OCI-LY3 (cell line): ENCODE measurements around the gene PLPPR1.

Experiments used
- H2AFZ ChIP-seq: fragments of 200-600, 300-600 bp; shearing (Covaris generic); 2 replicates; pipeline ENCODE4 v1.6.0; 2014; ENCODE audit warnings: antibody characterized with exemption, low read depth, low read length
- H3K27ac ChIP-seq: fragments of 200-600, 300-600 bp; sonication (generic); 2 replicates; pipeline ENCODE4 v1.5.1; 2014; ENCODE audit warnings: mild to moderate bottlenecking, low read length, moderate library complexity, mixed read lengths
- H3K27me3 ChIP-seq: fragments of 200-600, 300-600 bp; sonication (generic); 2 replicates; pipeline ENCODE4 v1.6.1; 2014; ENCODE audit warnings: low read depth, low read length, mixed read lengths
- H3K36me3 ChIP-seq: fragments of 200-600, 300-600 bp; sonication (generic); replicated peaks from 2 replicates; pipeline ENCODE3; 2014; ENCODE audit warnings: low read depth, low read length, mixed read lengths
- H3K4me1 ChIP-seq: fragments of 300-600, 200-600 bp; sonication (generic); 2 replicates; pipeline ENCODE4 v1.6.1; 2014; ENCODE audit warnings: low read length, mixed read lengths
- H3K4me2 ChIP-seq: fragments of 200-600, 300-600 bp; sonication (generic); 2 replicates; pipeline ENCODE4 v1.6.1; 2014; ENCODE audit warnings: low read length, mixed read lengths
- H3K4me3 ChIP-seq: fragments of 300-600, 200-600 bp; sonication (generic); 2 replicates; pipeline ENCODE4 v1.5.1; 2014; ENCODE audit warnings: antibody characterized with exemption, mild to moderate bottlenecking, low read length, moderate library complexity
- H3K79me2 ChIP-seq: fragments of 300-600, 200-600 bp; shearing (Covaris generic); 2 replicates; pipeline ENCODE4 v1.6.1; 2014; ENCODE audit warnings: mild to moderate bottlenecking, low read length, mixed read lengths
- H3K9ac ChIP-seq: fragments of 300-600, 200-600 bp; shearing (Covaris generic); 2 replicates; pipeline ENCODE4 v1.6.0; 2014; ENCODE audit warnings: mild to moderate bottlenecking, low read length, moderate library complexity
- H3K9me3 ChIP-seq: fragments of 200-600, 300-600 bp; shearing (Covaris generic); 2 replicates; pipeline ENCODE4 v1.6.1; 2014; ENCODE audit warnings: low read length, mixed read lengths; ENCODE audit not compliant: insufficient read depth
- H4K20me1 ChIP-seq: fragments of 200-600, 300-600 bp; sonication (generic); 2 replicates; pipeline ENCODE4 v1.6.1; 2016; ENCODE audit warnings: low read length, mixed read lengths; ENCODE audit not compliant: insufficient read depth
- CTCF ChIP-seq: fragments of 200-600, 300-600 bp; sonication (generic); IDR thresholded peaks from 2 replicates; pipeline ENCODE4 v1.5.1; 2014; ENCODE audit warnings: antibody characterized with exemption, low read length, low read depth
- EZH2phosphoT487 ChIP-seq: fragments of 200-600 bp; shearing (Covaris generic); IDR thresholded peaks from 2 replicates; pipeline ENCODE4 v1.6.1; 2018; ENCODE audit warnings: antibody characterized with exemption, mixed run types, low read depth

PLPPR1 gene

GRCh38 chr9:101220341-101220740 is 191.8 kb downstream of the PLPPR1 start:
- Histone ChIP-seq H2AFZ (no peak overlapping the region), H3K4me1 (no peaks in the 10 kb centered on the region), H3K27me3 (no peaks in the 10 kb centered on the region), H3K36me3 (no peaks in the 10 kb centered on the region), H4K20me1 (no peaks in the 10 kb centered on the region), H3K9ac (no peak overlapping the region), H3K9me3 (no peaks in the 10 kb centered on the region), H3K27ac (no peak overlapping the region), H3K4me2 (no peak overlapping the region), H3K4me3 (no peak overlapping the region), H3K79me2 (no peaks in the 10 kb centered on the region)
- no peak for TF ChIP-seq CTCF
- TF ChIP-seq EZH2phosphoT487 = no peak

GRCh38 chr9:101225271-101225670 is 196.7 kb downstream of the PLPPR1 start:
- no peak overlapping the region for H3K4me3 ChIP-seq
- H3K27me3 ChIP-seq = no peaks in the 10 kb centered on the region
- H2AFZ ChIP-seq = no peak overlapping the region
- no peaks in the 10 kb centered on the region for H4K20me1 ChIP-seq
- no peak overlapping the region for H3K4me2 ChIP-seq
- no peak overlapping the region for H3K27ac ChIP-seq
- no peaks in the 10 kb centered on the region for H3K79me2 ChIP-seq
- no peaks in the 10 kb centered on the region for H3K36me3 ChIP-seq
- no peaks in the 10 kb centered on the region for H3K4me1 ChIP-seq
- no peak for TF ChIP-seq EZH2phosphoT487
- TF ChIP-seq CTCF = no peak
- H3K9ac ChIP-seq = no peak overlapping the region
- H3K9me3 ChIP-seq = no peaks in the 10 kb centered on the region

GRCh38 chr9:101226161-101226560 is 197.6 kb downstream of the PLPPR1 start:
- H3K27me3 ChIP-seq = no peaks in the 10 kb centered on the region
- H3K4me1 ChIP-seq = no peaks in the 10 kb centered on the region
- TF ChIP-seq CTCF = no peak
- no peak for TF ChIP-seq EZH2phosphoT487
- no peak overlapping the region for H3K4me2 ChIP-seq
- H3K4me3 ChIP-seq = no peak overlapping the region
- H4K20me1 ChIP-seq = no peaks in the 10 kb centered on the region
- H3K9ac ChIP-seq = no peak overlapping the region
- H3K79me2 ChIP-seq = no peaks in the 10 kb centered on the region
- no peaks in the 10 kb centered on the region for H3K9me3 ChIP-seq
- no peak overlapping the region for H3K27ac ChIP-seq
- H2AFZ ChIP-seq = no peak overlapping the region
- H3K36me3 ChIP-seq = no peaks in the 10 kb centered on the region

- no peak overlapping the region for H3K9ac ChIP-seq
- H3K36me3 ChIP-seq = no peaks in the 10 kb centered on the region
- H3K9me3 ChIP-seq = no peaks in the 10 kb centered on the region
- no peak overlapping the region for H2AFZ ChIP-seq
- no peak for TF ChIP-seq EZH2phosphoT487
- no peak for TF ChIP-seq CTCF
- no peaks in the 10 kb centered on the region for H4K20me1 ChIP-seq
- H3K4me3 ChIP-seq = no peak overlapping the region
- H3K4me2 ChIP-seq = no peak overlapping the region
- H3K27me3 ChIP-seq = no peaks in the 10 kb centered on the region
- no peaks in the 10 kb centered on the region for H3K79me2 ChIP-seq
- no peak overlapping the region for H3K27ac ChIP-seq
- no peaks in the 10 kb centered on the region for H3K4me1 ChIP-seq
Observed at GRCh38 chr9:101226803-101227202, 198.3 kb downstream of the PLPPR1 start.
